Vagina (tissue), 2 donors: Measurements from ENCODE around the gene DSTYK.

Source experiments
- CTCF ChIP-seq, 3 experiments: fragments of 450-650 bp in 2 of 3; fragments of 200-600 bp in 1 of 3; sonication (generic) in 1 of 3; IDR thresholded peaks; one replicate each; pipeline ENCODE4 v1.5.1; 2017 to 2019; ENCODE audit warnings: antibody characterized with exemption in 3 of 3, mild to moderate bottlenecking in 2 of 3, moderate library complexity in 2 of 3
- POLR2A ChIP-seq, 2 donors: fragments of 450-650 bp; IDR thresholded peaks; one replicate each; pipeline ENCODE4 v1.6.1; 2017; ENCODE audit warnings: antibody characterized with exemption in 2 of 2, mild to moderate bottlenecking in 2 of 2, moderate library complexity in 2 of 2

- no peak for TF ChIP-seq CTCF (IDR thresholded peaks at IDR 0.05)
- no peak for TF ChIP-seq POLR2A (IDR thresholded peaks at IDR 0.05)
These were observed 28.6 kb upstream of the DSTYK start for GRCh38 chr1:205240118-205240517.
